NCI-H2107 (cell line): ENCODE measurements around the gene SPTBN1.

Source experiments
- DNase-seq: peaks from one replicate; lab custom pipeline; 2025; lab: John Stamatoyannopoulos, UW

SPTBN1 gene

DNA sequence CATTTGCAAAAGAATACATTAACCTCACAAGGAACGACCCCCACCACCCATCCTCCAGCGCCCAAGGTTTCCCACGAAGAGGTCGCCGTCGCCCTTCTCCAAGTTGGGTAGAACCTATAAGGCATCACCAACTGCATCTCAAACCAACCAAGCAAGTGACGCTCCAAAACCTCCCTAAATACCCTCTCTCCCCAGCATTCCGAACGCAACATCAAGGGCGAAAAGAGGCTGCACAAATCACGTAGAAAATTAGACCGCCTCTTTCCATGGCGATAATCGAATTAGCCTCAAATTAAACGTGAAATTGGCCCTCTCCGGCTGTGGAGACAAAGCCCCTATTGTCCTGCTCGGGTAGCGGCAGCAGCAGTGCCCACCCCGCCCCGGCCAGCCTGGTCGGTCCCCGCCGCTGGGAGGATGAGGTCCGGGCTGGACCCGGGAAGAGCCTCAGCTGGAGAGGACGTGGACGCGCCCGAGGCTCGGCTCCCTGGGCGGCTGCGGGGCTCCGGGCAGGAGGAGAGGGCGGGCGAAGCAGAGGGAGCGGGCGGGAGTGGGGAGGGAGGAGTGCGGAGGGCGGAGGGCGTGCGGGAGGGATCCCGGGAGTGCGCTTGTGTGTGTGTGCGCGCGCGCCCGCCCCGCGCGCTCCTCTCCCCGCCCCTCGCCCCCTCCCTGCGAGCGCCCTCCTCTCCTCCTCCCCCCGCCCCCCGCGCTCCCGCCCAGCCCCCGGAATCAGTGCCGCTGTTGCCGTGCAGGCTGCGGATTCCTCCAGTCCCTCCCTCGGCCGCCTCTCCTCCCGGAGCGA is at the start of gene SPTBN1:
Gene SPTBN1, plus strand, starts transcription at position 765 of the 799 bp plus-strand sequence. CDS start 70,092 bp downstream, outside the sequence.
- peak; percentile 30 for DNase-seq

DNA sequence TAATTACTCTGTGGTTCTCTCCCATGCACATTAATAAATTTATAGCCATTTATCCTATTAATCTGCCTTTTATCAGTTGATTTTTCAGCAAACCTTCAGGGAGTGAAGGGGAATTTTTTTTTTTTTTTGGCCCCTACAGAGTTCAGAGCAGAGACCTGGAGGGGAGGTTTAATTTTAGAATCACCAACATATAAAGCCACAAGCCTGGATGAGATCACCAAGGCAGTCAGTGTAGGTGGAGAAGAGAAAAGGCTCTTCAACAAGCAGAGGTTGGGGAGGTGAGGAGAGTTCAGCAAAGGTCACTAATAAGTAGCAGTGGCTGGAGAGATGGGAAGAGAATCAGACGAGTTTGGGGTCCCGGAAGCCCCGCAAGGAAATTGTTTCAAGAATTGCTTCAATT is 48.4 kb upstream of the SPTBN1 start:
- DNase-seq = no peak

DNA sequence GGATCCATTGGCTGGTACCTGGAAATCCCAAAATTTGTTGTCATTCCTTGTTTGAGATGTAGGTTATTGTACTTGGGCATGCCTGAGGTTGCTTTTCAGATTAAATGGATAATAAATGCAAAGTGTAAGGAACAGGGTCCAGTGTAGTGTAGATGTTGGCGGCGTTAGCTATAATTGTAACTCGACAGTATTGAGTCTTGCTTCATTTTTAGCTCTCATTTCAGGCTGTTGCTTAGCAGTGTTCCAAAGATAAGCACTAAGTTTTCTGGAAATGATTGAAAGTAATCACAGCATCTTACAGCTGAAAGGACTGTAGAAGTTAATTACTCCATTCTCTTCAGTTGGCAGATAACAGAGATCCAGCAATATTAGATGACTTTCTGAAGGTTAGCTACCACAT is 47.8 kb upstream of the SPTBN1 start:
- no peak for DNase-seq

DNA sequence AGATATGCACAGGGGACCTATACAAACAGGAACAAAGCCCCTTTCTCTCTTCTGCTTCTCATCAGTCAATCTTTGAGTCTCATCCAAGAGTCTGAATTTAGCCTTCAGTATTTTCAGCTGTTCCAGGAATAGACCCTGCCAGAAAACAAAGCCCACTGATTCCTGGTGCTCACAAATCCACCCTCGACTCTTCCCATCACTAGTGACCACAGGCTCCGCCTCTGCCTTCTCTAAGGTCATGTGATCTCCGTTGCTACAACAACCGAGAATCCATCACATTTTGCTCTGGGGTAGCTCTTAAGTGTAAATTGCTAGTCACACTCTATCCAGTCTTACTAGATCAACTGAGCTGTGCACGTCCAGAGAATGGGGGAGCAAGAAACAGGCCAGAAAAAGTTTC is 46.4 kb upstream of the SPTBN1 start:
- no peak for DNase-seq

DNA sequence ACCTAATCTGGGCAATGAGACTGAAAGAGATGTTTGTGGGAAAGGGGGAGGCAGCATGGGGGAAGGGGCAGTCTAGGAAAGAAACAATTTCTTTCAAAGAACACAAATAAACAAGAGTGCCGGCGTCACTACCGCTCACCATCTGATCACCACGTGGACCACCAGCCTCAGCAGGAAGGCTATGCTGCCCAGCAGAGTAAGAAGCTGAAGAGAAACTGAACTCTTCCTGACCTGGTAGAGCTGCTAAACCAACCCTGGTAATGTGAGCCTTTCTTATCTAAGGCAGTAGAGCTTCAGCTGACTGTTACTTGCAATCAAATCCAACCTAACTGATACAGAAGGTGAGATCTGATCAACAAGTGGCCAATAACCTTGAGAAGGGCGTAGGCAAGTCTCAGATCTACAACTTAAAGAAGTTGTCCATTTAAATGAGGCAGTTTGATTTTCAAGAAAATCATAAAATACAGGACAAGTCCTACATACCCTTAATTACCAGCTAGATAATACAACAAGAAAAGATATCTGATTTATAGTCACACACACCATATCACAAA is 44.2 kb upstream of the SPTBN1 start:
- no peak for DNase-seq

DNA sequence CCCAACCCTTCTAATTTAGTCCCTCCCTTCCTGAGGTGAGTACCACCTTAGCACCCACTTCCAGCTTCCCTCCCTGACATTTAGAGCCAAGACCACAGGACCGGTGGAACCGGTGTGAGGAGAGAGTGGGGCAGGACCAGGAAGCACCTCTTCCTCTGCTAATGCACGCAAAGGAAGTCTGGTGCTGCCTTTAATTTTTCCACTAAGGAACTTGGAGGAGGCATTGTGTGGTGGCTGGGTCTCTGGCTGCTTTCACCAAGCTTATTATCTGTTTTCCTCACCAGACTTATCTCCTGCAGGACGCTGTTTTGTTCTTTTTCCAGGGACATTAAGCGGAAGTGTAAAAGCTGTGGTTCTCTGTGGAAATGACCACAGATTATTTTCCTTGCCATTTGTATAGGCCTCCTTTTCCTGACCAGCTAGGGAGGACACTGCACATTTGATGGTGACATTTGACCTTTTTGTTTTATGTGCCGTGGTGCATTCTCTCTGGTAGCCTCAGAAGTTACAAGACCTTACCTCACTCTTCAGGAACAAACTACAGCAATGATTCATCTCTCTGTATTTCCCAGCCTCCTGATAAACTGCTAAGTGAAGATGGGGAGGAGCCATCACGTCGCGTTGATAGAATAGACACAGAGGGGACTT is 39.8 kb upstream of the SPTBN1 start:
- DNase-seq = no peak

DNA sequence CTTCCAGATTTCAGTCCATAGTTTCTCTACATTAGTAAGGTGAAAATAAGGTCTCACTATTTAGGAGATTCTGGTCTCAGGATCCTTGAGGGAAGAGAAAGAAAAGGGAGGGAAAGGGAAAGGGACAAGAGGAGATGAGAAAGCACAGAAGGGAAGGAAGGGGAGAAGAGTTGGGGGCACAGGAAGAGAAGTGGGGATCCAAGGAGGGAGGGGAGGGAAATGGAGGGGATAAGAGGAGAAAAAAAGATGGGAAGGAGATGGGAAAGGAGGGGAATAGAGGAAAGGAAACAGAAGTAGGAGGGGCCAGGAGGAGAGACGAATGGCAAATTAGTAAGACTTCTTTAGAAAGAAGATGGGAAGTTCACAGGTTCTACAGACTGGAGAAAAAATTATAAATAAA is 39.2 kb upstream of the SPTBN1 start:
- DNase-seq = no peak

DNA sequence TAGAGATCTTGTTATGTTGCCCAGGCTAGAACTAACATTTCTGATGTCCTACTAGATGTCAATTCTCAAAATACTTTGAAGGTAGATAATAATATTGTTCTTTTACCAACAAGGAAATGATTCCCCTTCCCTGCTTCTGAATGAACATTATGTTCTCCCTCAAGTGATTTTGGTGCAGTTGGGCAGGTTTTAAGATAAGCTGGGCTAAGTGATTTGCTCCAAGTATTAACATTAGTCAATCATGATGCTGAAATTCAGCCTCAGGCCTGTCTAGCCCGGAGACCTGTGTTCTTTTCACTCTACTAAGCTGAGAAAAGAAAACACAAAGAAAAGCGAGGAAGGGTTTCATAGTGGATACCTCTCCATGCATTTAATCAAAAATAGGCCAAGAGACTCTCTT is 38.5 kb upstream of the SPTBN1 start:
- no peak for DNase-seq

DNA sequence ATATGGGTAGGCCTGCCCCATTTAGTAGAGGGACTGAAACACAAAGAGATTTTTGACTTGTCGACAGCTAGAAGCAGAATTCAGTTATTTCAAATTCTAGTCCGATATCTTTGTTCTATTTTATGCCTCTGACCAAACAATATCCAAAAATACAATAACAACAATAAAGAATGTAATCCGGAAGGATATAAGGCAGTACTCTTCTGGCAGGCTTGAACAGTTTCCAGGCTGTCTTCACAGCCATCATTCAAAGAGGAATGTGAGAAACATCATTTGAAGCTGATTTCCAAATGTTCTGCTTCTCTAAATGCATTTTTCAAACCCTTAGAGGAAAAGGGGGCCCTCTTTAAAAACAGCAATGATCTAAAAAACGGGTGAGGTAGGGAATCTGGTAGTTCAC is 36.7 kb upstream of the SPTBN1 start:
- no peak for DNase-seq

DNA sequence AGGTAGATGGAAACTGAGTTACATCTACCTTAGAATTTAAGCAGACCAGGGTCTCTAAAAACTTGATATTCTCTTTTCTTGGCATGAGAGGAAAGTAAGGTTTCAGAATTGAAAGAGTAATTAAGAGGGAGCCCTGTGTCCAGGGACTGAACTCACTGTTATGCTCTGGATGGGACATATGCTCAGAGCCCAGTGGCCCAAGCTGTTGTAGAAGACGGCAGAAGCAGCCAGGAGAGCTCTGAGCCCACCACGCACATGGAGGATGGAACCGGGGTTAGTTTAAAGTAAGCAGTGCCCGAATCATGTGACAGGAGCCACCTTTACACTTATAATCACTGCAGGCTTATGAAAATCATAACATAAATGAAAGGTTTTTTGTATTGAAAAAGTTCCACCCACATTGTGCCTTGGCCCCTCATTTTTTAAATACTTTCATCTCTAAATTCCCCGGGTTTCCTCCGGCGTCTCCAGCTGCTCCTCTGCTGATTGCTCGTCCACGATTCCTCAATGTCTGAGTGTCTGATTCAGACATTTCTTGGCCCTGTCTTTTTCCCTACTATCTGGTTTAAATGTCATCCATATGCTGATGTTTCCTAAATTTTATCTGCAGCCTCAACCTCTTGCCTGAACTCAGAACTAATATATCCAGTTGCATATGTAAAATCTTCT is 36.1 kb upstream of the SPTBN1 start:
- DNase-seq = no peak

DNA sequence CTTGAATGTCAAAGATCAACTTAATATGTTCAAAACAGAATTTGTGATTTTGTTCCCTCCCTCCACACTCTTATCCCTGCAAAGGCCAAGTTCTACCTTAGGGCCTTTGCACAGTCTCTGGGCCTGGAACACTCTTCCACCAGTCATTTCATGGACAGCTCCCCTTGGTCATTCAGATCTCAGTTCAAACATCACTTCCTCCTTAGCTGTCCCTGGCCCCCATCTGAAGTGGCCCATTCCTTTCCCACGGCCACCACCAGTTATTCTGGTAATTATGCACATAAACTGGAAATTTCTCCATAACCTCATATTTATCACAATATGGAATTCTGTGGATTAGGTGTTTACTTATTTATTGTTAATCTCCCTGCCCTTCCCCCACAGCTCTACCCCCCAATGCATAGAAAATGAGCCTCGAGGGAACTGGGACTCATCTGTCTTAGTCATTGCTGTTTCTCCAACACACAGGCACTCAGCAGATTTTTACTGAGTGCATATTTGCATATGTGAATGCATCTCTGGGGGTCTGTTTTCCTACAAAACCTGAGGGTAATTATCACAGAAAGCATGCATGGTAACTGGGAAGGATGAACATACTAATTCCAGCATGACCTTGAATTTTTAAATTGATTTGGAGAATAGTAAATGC is 35.5 kb upstream of the SPTBN1 start:
- no peak for DNase-seq

DNA sequence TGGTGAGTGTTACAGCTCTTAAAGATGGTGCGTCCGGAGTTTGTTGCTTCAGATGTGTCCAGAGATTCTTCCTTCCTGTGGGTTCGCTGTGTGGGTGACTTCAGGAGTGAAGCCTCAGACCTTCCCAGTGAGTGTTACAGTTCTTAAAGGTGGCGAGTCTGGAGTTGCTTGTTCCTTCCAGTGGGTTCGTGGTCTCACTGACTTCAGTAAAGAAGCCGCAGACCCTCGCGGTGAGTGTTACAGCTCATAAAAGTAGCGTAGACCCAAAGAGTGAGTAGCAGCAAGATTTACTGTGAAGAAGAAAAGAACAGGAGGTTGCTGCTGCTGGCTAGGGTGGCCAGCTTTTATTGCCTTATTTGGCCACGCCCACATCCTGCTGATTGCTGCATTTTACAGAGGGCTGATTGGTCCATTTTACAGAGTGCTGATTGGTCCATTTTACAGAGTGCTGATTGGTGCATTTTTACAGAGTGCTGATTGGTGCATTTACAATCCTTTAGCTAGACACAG is 34.0 kb upstream of the SPTBN1 start:
- DNase-seq = no peak

DNA sequence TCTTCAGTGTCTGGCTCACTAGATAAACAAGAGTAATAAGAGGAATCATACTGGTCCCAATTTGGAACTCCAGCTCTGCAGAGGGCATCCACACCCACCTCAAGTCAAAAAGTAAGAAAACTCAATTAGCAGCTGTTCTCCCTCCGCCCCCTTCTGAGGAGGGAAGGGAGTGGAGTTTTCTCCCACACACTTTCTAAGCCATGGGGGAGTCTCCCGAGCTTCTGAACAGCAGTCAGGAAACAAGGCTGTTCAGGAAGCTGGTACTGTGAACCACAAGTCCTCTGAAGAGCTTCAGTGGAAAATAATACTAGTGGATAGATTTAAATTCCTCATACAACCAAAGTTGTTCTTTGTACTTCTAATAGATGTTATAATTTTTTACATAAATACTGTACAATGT is 32.9 kb upstream of the SPTBN1 start:
- no peak for DNase-seq

DNA sequence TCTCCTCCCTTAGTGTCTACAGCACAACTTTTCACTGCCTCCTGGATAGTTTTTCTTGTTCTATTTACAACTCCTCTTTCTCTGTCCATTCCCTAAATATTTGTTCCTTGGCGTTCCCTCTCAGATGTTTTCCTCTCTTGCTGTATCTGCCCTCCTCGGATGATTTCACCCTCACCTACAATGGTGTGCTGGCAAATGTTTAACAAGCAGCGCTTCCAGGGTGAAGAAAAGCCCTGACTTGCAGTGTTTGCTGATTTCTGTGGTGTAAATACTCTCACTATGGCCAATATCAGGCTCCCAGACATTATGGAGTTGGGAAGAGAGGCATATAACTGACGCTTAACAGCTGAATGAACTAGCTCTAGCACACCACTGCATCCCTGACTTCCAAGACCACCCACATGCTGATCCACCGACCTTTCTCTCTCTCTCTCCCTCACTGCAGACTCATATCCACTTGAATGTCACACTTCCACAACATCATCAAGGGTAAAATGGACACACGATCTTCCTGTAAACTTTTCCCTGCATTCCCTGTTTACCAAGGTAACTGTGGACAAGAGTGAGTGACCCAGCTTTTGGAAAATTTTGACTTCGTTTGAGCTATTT is 31.5 kb upstream of the SPTBN1 start:
- no peak for DNase-seq

DNA sequence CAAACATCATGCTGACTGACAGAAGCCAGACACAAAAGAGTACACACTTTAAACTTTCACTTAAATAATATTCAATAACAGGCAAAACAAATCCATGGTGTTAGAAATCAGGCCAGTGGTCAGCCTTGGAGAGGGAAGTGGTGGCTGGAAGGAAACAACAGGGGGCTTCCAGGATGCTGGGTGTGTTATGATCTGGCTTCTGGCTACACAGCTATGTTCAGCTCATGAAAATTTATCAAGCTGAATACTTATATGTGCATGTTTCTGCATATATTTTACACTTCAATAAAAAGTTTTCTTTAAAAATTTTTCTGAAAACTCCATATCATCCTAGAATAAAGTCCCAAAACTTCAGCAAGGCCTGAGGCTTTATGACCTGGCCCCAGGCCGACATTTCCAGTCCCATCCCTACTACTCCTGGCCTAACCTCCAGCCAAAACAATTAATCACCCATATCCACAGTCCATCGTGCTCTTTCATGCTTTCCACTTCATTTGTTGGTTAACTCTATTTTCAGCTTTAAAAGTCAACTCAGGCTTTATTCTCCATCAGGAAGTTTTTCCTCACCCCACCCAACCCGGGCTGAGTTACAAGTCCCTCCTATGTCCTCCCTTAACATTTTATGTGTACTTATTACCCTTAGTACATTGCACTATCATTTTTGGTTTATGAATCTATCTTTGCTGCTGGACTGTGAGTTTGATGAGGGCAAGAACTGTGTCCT is 27.9 kb upstream of the SPTBN1 start:
- DNase-seq = no peak

DNA sequence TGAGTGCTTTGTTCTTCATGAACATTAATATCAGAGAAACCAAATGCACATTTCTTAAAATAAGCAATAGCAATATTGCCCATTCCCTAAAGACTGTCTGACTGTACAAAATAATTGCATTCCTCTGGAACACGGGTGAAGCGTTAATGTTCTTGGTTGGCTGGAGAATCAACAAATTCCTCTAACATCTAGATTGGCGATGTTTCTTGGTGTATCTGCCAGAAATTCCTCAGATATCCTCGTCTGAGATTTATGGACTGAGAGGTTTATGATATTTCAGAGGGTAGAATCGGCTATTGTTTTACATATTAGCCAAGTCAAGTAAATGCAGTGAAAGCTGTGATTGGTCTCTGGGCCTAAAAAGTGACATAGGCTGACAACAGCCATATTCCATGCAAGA is 27.1 kb upstream of the SPTBN1 start:
- DNase-seq = no peak

DNA sequence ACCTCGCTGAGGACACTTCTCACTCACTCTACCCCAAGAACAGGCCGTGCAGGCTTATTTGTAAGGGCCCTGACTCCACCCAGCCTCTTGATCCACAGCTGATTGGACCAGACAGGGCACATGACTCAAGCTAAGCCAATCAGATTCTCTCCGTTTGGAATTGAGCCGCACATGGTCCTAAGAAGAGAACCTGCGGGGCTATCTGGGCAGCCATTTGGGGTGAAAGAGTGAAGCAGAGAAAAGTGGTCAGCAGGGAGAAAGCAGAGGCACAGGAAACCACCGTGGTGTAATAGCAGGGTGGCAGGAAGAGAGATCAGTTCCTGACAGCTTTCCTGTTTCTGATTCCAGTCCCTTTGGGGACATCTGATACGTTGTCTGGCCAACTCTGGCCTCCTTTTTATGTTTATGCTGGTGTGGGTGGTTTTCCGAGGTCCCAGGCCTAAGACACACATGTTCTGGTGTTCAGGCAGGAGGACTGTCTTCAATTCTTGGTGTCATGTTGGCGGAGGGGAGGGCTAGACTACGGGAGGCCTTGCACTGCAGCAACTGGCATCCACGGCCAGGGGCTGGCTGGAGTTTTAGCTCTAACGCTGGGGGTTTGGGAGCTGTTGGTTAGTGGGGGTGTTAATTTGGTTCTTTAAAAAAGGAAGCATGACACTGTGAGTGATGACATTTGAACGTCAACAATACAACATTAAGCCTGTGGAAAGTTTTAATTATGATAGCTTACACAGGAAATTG is 26.1 kb upstream of the SPTBN1 start:
- no peak for DNase-seq

DNA sequence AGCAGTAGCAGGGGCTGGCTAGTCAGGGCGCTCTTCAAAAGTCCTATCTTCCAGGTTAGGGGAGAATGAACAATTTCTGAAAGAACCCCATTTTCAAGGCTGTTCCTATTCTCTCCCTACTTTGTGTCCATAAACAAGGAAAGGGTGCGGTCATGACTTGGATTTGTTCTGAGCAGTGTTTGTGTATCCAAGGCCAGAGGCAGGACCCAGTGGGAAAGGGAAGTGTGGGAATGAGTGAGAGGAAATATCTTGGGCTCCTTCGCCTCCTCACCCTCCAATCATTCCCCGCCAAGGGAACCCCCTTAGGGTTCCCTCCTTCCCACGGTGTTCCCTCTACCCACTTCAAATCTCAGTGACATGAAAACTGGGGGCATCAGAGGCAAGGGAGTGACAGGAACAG is 25.5 kb upstream of the SPTBN1 start:
- no peak for DNase-seq

DNA sequence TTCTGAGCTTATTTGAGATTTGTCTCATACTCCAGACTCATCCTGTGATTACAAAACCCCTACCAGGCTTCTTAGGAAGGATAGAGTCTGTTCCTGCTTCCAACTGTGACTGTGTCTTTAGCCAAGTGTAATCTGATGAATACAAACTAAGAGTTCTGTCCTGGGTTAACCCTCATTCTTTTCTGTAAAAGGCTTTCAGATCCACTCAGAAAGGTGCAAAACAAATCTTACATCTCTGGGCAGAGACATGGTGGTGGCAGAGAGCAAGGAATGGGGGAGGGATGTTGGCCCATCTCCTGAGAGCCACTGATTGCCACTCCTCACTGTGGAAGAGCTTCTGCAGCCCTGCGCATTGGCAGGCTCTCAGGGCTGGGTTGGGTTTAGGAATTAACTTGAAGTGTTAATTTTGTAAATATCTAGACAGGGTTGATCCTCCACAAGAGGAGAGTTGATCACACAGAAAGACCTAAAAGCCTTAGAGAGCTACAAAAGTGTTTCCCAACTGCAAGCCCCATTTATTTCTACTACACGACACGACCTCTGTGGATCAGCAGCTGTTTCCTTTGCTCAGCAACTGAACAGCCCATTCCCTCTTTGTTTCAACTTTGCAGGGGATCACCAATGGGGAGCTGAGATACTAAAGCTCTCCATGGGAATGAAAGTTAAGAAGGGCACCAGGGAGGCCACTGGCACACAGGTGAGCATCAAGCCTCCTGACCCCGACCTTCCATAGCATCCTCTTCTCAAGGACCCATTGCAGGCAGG is 23.7 kb upstream of the SPTBN1 start:
- no peak for DNase-seq

DNA sequence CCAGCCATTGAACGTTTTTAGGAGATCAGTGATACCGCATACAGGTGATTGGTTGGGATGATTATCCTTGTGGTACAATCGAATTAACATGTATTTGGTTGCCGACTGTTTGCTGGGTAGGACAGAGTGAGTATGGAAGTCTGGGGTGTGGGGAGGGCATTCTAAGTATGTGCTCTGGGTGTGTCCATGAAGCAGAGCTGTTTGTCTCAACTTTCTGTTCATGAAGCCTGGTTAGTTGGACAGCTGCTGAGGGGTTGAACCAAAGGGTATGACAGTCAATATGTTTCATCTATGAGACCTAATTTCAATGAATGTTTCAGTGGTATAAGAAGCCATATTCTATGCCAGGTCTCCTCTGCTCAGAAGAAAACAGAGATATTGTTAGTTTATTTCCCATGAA is 21.9 kb upstream of the SPTBN1 start:
- no peak for DNase-seq
